PC-3 (cell line): ENCODE data around the gene MSTN. TPM values are rescaled to one million over a fixed set of nuclear protein-coding genes. Genes with fewer than 3 reads are reported as not detected.

Source experiments
- ATAC-seq: fragments of 200-7000 bp; cut with Tn5 transposase; 2 replicates; pipeline ENCODE4 v1.9.1; 2020; ENCODE audit warnings: mild to moderate bottlenecking, moderate library complexity
- BruUV-seq: library from RNA; stranded (reverse); fragments of 400-500 nt; replicated peaks from 2 replicates; lab custom pipeline; 2021; lab: Mats Ljungman, UMichigan
- CTCF ChIA-PET: fragments of 300-600 bp; sonication (Branson Sonifier 250); formaldehyde crosslinking; loops from one replicate; lab custom pipeline; 2022; ENCODE audit warnings: antibody characterized with exemption; lab: Charles Lee
- POLR2A ChIA-PET: fragments of 300-600 bp; sonication (Branson Sonifier 250); formaldehyde crosslinking; loops from one replicate; lab custom pipeline; 2022; ENCODE audit warnings: antibody characterized with exemption; ENCODE audit not compliant: unreplicated experiment; lab: Charles Lee
- DNase-seq: peaks from one replicate; pipeline ENCODE4 v3.0.0-alpha.2; 2015
- H2AFZ ChIP-seq: fragments of 300-600 bp; sonication (generic); 2 replicates; pipeline ENCODE4 v1.6.0; 2016; ENCODE audit warnings: antibody characterized with exemption, low read length
- H3F3A ChIP-seq: fragments of 300-600 bp; sonication (generic); one replicate; pipeline ENCODE4 v1.6.0; 2017; ENCODE audit warnings: antibody characterized with exemption, low read length, control low read depth, mild to moderate bottlenecking; ENCODE audit not compliant: unreplicated experiment
- H3K27ac ChIP-seq: fragments of 300-600 bp; sonication (generic); 2 replicates; pipeline ENCODE4 v1.5.1; 2016; ENCODE audit warnings: mild to moderate bottlenecking, low read length
- H3K27me3 ChIP-seq: fragments of 300-600 bp; sonication (generic); 2 replicates; pipeline ENCODE4 v1.6.1; 2016; ENCODE audit warnings: low read length, mixed read lengths
- H3K36me3 ChIP-seq: fragments of 300-600 bp; sonication (generic); 2 replicates; pipeline ENCODE4 v1.6.1; 2016; ENCODE audit warnings: low read depth, mixed run types, low read length, mixed read lengths
- H3K4me1 ChIP-seq: fragments of 300-600 bp; sonication (generic); 2 replicates; pipeline ENCODE4 v1.5.1; 2016; ENCODE audit warnings: low read length; ENCODE audit not compliant: insufficient read depth
- H3K4me2 ChIP-seq: fragments of 300-600 bp; sonication (generic); 2 replicates; pipeline ENCODE4 v1.6.0; 2016; ENCODE audit warnings: low read length
- H3K4me3 ChIP-seq: fragments of 300-600 bp; sonication (generic); 2 replicates; pipeline ENCODE4 v1.5.1; 2016; ENCODE audit warnings: mild to moderate bottlenecking, low read length, mixed read lengths
- H3K79me2 ChIP-seq: fragments of 300-600 bp; sonication (generic); 2 replicates; pipeline ENCODE4 v1.6.1; 2017; ENCODE audit warnings: low read length, mixed read lengths
- H3K9ac ChIP-seq: fragments of 300-600 bp; sonication (generic); 2 replicates; pipeline ENCODE4 v1.6.0; 2016; ENCODE audit warnings: mild to moderate bottlenecking, low read length
- H3K9me2 ChIP-seq: fragments of 300-600 bp; sonication (generic); replicated peaks from 2 replicates; pipeline ENCODE4 v1.6.1; 2016; ENCODE audit warnings: mixed run types, low read length, mixed read lengths
- H3K9me3 ChIP-seq: fragments of 300-600 bp; sonication (generic); 2 replicates; pipeline ENCODE4 v1.6.1; 2016; ENCODE audit warnings: low read length, mixed read lengths
- H4K20me1 ChIP-seq: fragments of 300-600 bp; sonication (generic); 2 replicates; pipeline ENCODE4 v1.6.1; 2016; ENCODE audit warnings: low read length, mixed read lengths
- EZH2 ChIP-seq: fragments of 300-600 bp; sonication (generic); IDR thresholded peaks from one replicate; pipeline ENCODE4 v1.6.1; 2017; ENCODE audit warnings: antibody characterized with exemption, mild to moderate bottlenecking, low read length; ENCODE audit not compliant: unreplicated experiment
- EZH2phosphoT487 ChIP-seq: fragments of 300-600 bp; sonication (generic); IDR thresholded peaks from 2 replicates; pipeline ENCODE4 v1.6.1; 2018; ENCODE audit warnings: mild to moderate bottlenecking, antibody characterized with exemption, low read length, borderline replicate concordance
- intact Hi-C: fragments of 100-400 bp; cut with micrococcal nuclease; formaldehyde crosslinking; loops from 2 replicates; pipeline ENCODE4 v1.9.0; 2023
- total RNA-seq: library from RNA; depleted of rRNA; stranded (reverse); fragments of >200 nt; gene quantifications from 2 replicates; pipeline ENCODE4 v1.2.3, GENCODE V29; 2014
- TF ChIP-seq, protein P1 (sequence below): fragments of 300-600 bp; sonication (generic); conservative IDR thresholded peaks from 2 replicates; pipeline ENCODE4 v1.5.1; 2017; ENCODE audit warnings: antibody characterized with exemption, low read depth, mild to moderate bottlenecking, low read length

The MSTN gene
- total RNA-seq, 1 experiment from 2014 or later, result not detected

- ATAC-seq (no peak), DNase-seq (no peak)
- no peaks in the 10 kb centered on the region for H3K9me2 ChIP-seq
- no peak overlapping the region for H2AFZ ChIP-seq
- no peaks in the 10 kb centered on the region for H3K36me3 ChIP-seq
- no peak overlapping the region for H3K27ac ChIP-seq
- H3K4me1 ChIP-seq, result no peaks in the 10 kb centered on the region
- H3K9me3 ChIP-seq, result no peaks in the 10 kb centered on the region
- H3K4me3 ChIP-seq, result no peak overlapping the region
- ChIA-PET CTCF (no interaction called here), POLR2A (interaction anchor here (0.6 kb wide), 1 partner anchor 60 kb away, joined by 3 read pairs; no protein-coding TSS in a partner anchor)
- no TSS peak for BruUV-seq
- TF ChIP-seq, protein P1, sequence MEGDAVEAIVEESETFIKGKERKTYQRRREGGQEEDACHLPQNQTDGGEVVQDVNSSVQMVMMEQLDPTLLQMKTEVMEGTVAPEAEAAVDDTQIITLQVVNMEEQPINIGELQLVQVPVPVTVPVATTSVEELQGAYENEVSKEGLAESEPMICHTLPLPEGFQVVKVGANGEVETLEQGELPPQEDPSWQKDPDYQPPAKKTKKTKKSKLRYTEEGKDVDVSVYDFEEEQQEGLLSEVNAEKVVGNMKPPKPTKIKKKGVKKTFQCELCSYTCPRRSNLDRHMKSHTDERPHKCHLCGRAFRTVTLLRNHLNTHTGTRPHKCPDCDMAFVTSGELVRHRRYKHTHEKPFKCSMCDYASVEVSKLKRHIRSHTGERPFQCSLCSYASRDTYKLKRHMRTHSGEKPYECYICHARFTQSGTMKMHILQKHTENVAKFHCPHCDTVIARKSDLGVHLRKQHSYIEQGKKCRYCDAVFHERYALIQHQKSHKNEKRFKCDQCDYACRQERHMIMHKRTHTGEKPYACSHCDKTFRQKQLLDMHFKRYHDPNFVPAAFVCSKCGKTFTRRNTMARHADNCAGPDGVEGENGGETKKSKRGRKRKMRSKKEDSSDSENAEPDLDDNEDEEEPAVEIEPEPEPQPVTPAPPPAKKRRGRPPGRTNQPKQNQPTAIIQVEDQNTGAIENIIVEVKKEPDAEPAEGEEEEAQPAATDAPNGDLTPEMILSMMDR, result no peak
- TF ChIP-seq EZH2, result no peak
- TF ChIP-seq EZH2phosphoT487, result no peak
- no peak overlapping the region for H3K9ac ChIP-seq
- H4K20me1 ChIP-seq, result no peaks in the 10 kb centered on the region
- intact Hi-C loops, result no loop called here
- H3K79me2 ChIP-seq, result no peaks in the 10 kb centered on the region
- H3F3A ChIP-seq, result no peaks in the 10 kb centered on the region
- no peaks in the 10 kb centered on the region for H3K27me3 ChIP-seq
- H3K4me2 ChIP-seq, result no peak overlapping the region
Measured at GRCh38 chr2:190093793-190094192, 31.3 kb upstream of the MSTN start.

GRCh38 chr2:190090148-190090547 is 27.6 kb upstream of the MSTN start:
- BruUV-seq, result no TSS peak
- Histone ChIP-seq H3K9me3 (no peaks in the 10 kb centered on the region), H3K4me3 (no peak overlapping the region), H2AFZ (no peak overlapping the region), H3F3A (no peaks in the 10 kb centered on the region), H4K20me1 (no peaks in the 10 kb centered on the region), H3K79me2 (no peaks in the 10 kb centered on the region), H3K4me2 (no peak overlapping the region), H3K36me3 (no peaks in the 10 kb centered on the region), H3K9me2 (no peaks in the 10 kb centered on the region), H3K4me1 (no peaks in the 10 kb centered on the region), H3K27ac (no peak overlapping the region), H3K27me3 (no peaks in the 10 kb centered on the region), H3K9ac (no peak overlapping the region)
- ChIA-PET CTCF (no interaction called here), POLR2A (interaction anchor here (0.6 kb wide), 1 partner anchor 107 kb away, joined by 3 read pairs; no protein-coding TSS in a partner anchor)
- no peak for ATAC-seq
- DNase-seq, result no peak
- TF ChIP-seq EZH2 (no peak), EZH2phosphoT487 (no peak)
- TF ChIP-seq, protein P1, result no peak
- intact Hi-C loops, result no loop called here

DNA sequence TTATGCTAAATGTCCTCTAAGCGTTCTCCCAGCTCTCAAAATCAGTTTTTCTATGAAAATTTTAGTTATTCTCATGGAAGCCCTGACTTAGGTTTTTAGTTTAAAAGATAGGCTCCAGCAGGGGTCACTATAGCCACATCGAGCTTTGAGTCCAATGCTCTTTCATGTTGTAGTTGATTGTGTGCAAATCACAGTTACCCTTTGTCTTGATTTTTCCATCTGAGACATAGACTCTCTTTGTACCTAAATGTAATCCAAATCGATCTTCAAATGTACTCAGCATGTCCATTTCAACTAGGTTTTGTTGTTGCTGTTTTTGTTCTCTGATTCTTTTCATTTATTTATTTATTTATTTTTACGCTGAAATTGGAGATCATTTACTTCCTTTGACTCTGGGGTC is 26.4 kb upstream of the MSTN start:
- H3K9ac ChIP-seq, result no peak overlapping the region

More for the DNA sequence above, 26.4 kb upstream of the MSTN start:
- no peaks in the 10 kb centered on the region for H4K20me1 ChIP-seq
- no peaks in the 10 kb centered on the region for H3K79me2 ChIP-seq
- H3K4me2 ChIP-seq, result no peak overlapping the region
- H3K4me3 ChIP-seq, result no peak overlapping the region
- intact Hi-C loops, result loop anchor here (1.0 to 5.0 kb wide), 7 partner anchors 33 to 423 kb away; a partner anchor contains a TSS
- no peaks in the 10 kb centered on the region for H3F3A ChIP-seq
- TF ChIP-seq EZH2, result no peak
- TF ChIP-seq, protein P1, result peak; percentile 87
- no peaks in the 10 kb centered on the region for H3K27me3 ChIP-seq
- no TSS peak for BruUV-seq
- H3K9me3 ChIP-seq, result no peaks in the 10 kb centered on the region
- no peak overlapping the region for H3K27ac ChIP-seq
- H3K9me2 ChIP-seq, result no peaks in the 10 kb centered on the region
- DNase-seq, result peak; percentile 85
- peak; percentile 69 for ATAC-seq
- ChIA-PET POLR2A (interaction anchor here (0.6 kb wide), 1 partner anchor 180 kb away, joined by 3 read pairs; no protein-coding TSS in a partner anchor), CTCF (interaction anchor here (0.6 kb wide), 2 partner anchors 284 to 567 kb away, joined by 3 read pairs; no protein-coding TSS in a partner anchor)
- no peaks in the 10 kb centered on the region for H3K4me1 ChIP-seq
- no peak overlapping the region; the same call in 1 of the 2 replicates for H2AFZ ChIP-seq
- H3K36me3 ChIP-seq, result no peaks in the 10 kb centered on the region
